K562 (cell line): Measurements from ENCODE around the gene PITPNM3. TPM values are rescaled to one million over a fixed set of nuclear protein-coding genes. Genes with fewer than 3 reads are reported as not detected.
A peak's percentile ranks its signal among the peaks of the same experiment; 100 is the strongest.

Experiments used
- ATAC-seq: fragments of 200-7000 bp; cut with Tn5 transposase; 3 replicates; pipeline ENCODE4 v1.9.1; 2020; ENCODE audit warnings: moderate library complexity
- BruUV-seq: library from RNA; stranded (reverse); fragments of 400-500 nt; replicated peaks from 2 replicates; lab custom pipeline; 2021; lab: Mats Ljungman, UMichigan
- CTCF ChIA-PET: fragments of 300-600 bp; formaldehyde crosslinking; extraction: SDS; loops from one replicate; lab custom pipeline; 2021; ENCODE audit warnings: low intra/inter-chr PET ratio; lab: Yijun Ruan, JAX
- POLR2A ChIA-PET: fragments of 300-600, 350-650 bp; sonication (Branson Sonifier 250); formaldehyde crosslinking; extraction: SDS; loops from one replicate; lab custom pipeline; 2021; ENCODE audit warnings: antibody characterized with exemption, inconsistent platforms; lab: Yijun Ruan, JAX
- DNase-seq, 4 experiments: peaks; one replicate each; pipeline versions ENCODE4 v3.0.0 to v3.0.0-alpha.2; 2011 to 2018; ENCODE audit warnings: low spot score in 3 of 4, mixed read lengths in 3 of 4; ENCODE audit errors: extremely low read depth in 1 of 4
- FAIRE-seq: peaks from 2 replicates; lab custom pipeline; 2011; peaks lifted over from hg19 to GRCh38; lab: Jason Lieb, UNC
- H2AFZ ChIP-seq: 2 replicates; pipeline ENCODE4 v1.6.0; 2011; ENCODE audit warnings: low read depth, low read length, control low read depth, inconsistent platforms
- H3K27ac ChIP-seq: fragments of 200-600 bp; 3 replicates; pipeline ENCODE4 v1.8.0; 2011; ENCODE audit warnings: low read depth, mild to moderate bottlenecking, control low read depth, inconsistent platforms, low read length, moderate library complexity, mixed read lengths; ENCODE audit errors: extremely low read depth
- H3K27me3 ChIP-seq, 2 experiments: fragments of 300-600 bp in 1 of 2; 2 replicates in 1 of 2; 3 replicates in 1 of 2; pipeline versions ENCODE4 v1.6.0 to v1.8.0; 2011; ENCODE audit warnings: inconsistent platforms in 2 of 2, low read length in 2 of 2, mild to moderate bottlenecking in 1 of 2, mixed read lengths in 1 of 2, moderate library complexity in 1 of 2; ENCODE audit not compliant: control insufficient read depth in 2 of 2, insufficient read depth in 2 of 2
- H3K36me3 ChIP-seq: fragments of 300-600 bp; 3 replicates; pipeline ENCODE4 v1.8.0; 2011; ENCODE audit warnings: mild to moderate bottlenecking, low read length, inconsistent platforms; ENCODE audit not compliant: control insufficient read depth, insufficient read depth
- H3K4me1 ChIP-seq, 2 experiments: fragments of 200-600 bp in 1 of 2; replicated peaks in 1 of 2; 2 replicates in 1 of 2; 3 replicates in 1 of 2; pipeline versions ENCODE4 v1.5.1 to v1.8.0; 2011; ENCODE audit warnings: inconsistent platforms in 2 of 2, low read length in 2 of 2, mild to moderate bottlenecking in 1 of 2, mixed read lengths in 1 of 2, moderate library complexity in 1 of 2; ENCODE audit not compliant: control insufficient read depth in 2 of 2, insufficient read depth in 2 of 2
- H3K4me2 ChIP-seq: 2 replicates; pipeline ENCODE4 v1.6.1; 2011; ENCODE audit warnings: low read length, control low read depth, inconsistent platforms, mixed read lengths; ENCODE audit not compliant: insufficient read depth
- H3K4me3 ChIP-seq: fragments of 200-600 bp; sonication (generic), shearing (Covaris generic); 2 replicates; pipeline ENCODE4 v1.5.1; 2016; ENCODE audit warnings: control low read depth, inconsistent platforms
- H3K79me2 ChIP-seq: fragments of 200-600 bp; 3 replicates; pipeline ENCODE4 v1.8.0; 2011; ENCODE audit warnings: low read length, inconsistent platforms; ENCODE audit not compliant: control insufficient read depth, insufficient read depth
- H3K9ac ChIP-seq, 2 experiments: 2 replicates each; pipeline versions ENCODE4 v1.6.0 to v1.6.1; 2011; ENCODE audit warnings: low read depth in 2 of 2, low read length in 2 of 2, control low read depth in 1 of 2, inconsistent platforms in 1 of 2, mild to moderate bottlenecking in 1 of 2, mixed read lengths in 1 of 2; ENCODE audit not compliant: insufficient read depth in 1 of 2
- H3K9me1 ChIP-seq: one replicate; pipeline ENCODE4 v1.6.0; 2011; ENCODE audit warnings: inconsistent platforms, mild to moderate bottlenecking, low read length, moderate library complexity; ENCODE audit not compliant: control insufficient read depth, insufficient read depth
- H3K9me3 ChIP-seq: replicated peaks from 2 replicates; pipeline ENCODE4 v1.5.1; 2011; ENCODE audit warnings: low read depth, low read length, inconsistent platforms; ENCODE audit not compliant: control insufficient read depth, insufficient read depth
- H4K20me1 ChIP-seq: replicated peaks from 2 replicates; pipeline ENCODE4 v1.6.1; 2011; ENCODE audit warnings: low read length, inconsistent platforms, mixed read lengths; ENCODE audit not compliant: control insufficient read depth, insufficient read depth
- C11orf30 ChIP-seq: fragments of 450-650 bp; IDR thresholded peaks from 2 replicates; pipeline ENCODE4 v1.6.1; 2016; ENCODE audit warnings: low read depth, mild to moderate bottlenecking
- DIDO1 ChIP-seq: fragments of 450-650 bp; IDR thresholded peaks from 2 replicates; pipeline ENCODE4 v1.6.1; 2016; ENCODE audit warnings: low read depth, missing biosample characterization, missing genetic modification characterization
- EP300 ChIP-seq: IDR thresholded peaks from 2 replicates; pipeline ENCODE4 v1.6.1; 2012; ENCODE audit warnings: low read length, improper control_type of control experiment
- ETV1 ChIP-seq: fragments of 450-650 bp; conservative IDR thresholded peaks from 2 replicates; pipeline ENCODE4 v1.6.1; 2016; ENCODE audit warnings: missing genetic modification characterization, control low read depth, low read depth, missing compliant biosample characterization
- JUN ChIP-seq, 2 experiments: sonication (generic) in 1 of 2; formaldehyde crosslinking in 1 of 2; IDR thresholded peaks; 2 replicates each; pipeline versions ENCODE4 v1.6.1 to v1.8.0; 2012 to 2022; ENCODE audit warnings: borderline replicate concordance in 2 of 2, mild to moderate bottlenecking in 2 of 2, improper control_type of control experiment in 1 of 2, low read depth in 1 of 2, low read length in 1 of 2, missing genetic modification reagents in 1 of 2
- JUND ChIP-seq, 2 experiments: IDR thresholded peaks; 2 replicates in 1 of 2; 3 replicates in 1 of 2; pipeline ENCODE4 v1.6.1; 2011; ENCODE audit warnings: borderline replicate concordance in 2 of 2, low read depth in 2 of 2, low read length in 2 of 2, improper control_type of control experiment in 1 of 2, missing biosample characterization in 1 of 2, missing genetic modification characterization in 1 of 2, missing genetic modification reagents in 1 of 2
- KDM1A ChIP-seq, 2 experiments: fragments of 450-650 bp; IDR thresholded peaks; 2 replicates each; pipeline ENCODE4 v1.6.1; 2016; ENCODE audit warnings: mild to moderate bottlenecking in 2 of 2
- MAZ ChIP-seq, 2 experiments: fragments of 450-650 bp in 1 of 2; sonication (generic) in 1 of 2; formaldehyde crosslinking; IDR thresholded peaks in 1 of 2; conservative IDR thresholded peaks in 1 of 2; 2 replicates each; pipeline versions ENCODE4 v1.4.0 to v1.5.0; 2020; ENCODE audit warnings: mild to moderate bottlenecking in 1 of 2, missing genetic modification reagents in 1 of 2
- MCM5 ChIP-seq: fragments of 450-650 bp; IDR thresholded peaks from 2 replicates; pipeline ENCODE4 v1.6.1; 2016; ENCODE audit warnings: low read depth
- MTA2 ChIP-seq: fragments of 450-650 bp; IDR thresholded peaks from 2 replicates; pipeline ENCODE4 v1.6.1; 2016; ENCODE audit warnings: low read depth
- NFE2 ChIP-seq: IDR thresholded peaks from 2 replicates; pipeline ENCODE4 v1.6.1; 2014; ENCODE audit warnings: antibody characterized with exemption, low read depth
- NR2C2 ChIP-seq, 2 experiments: fragments of 200-800 bp in 1 of 2; sonication (Bioruptor generic) in 1 of 2; sonication (generic) in 1 of 2; formaldehyde crosslinking in 1 of 2; IDR thresholded peaks; 2 replicates each; pipeline versions ENCODE4 v1.6.1 to v1.8.0; 2016 to 2022; ENCODE audit warnings: mild to moderate bottlenecking in 1 of 2, missing compliant biosample characterization in 1 of 2, missing genetic modification characterization in 1 of 2, missing genetic modification reagents in 1 of 2
- NRF1 ChIP-seq, 2 experiments: fragments of 450-650 bp; IDR thresholded peaks in 1 of 2; conservative IDR thresholded peaks in 1 of 2; 2 replicates each; pipeline ENCODE4 v1.6.1; 2014; ENCODE audit warnings: mild to moderate bottlenecking in 2 of 2
- POLR3A ChIP-seq: IDR thresholded peaks from 2 replicates; pipeline ENCODE4 v1.6.1; 2011; ENCODE audit warnings: borderline replicate concordance, mild to moderate bottlenecking, moderate library complexity; ENCODE audit not compliant: insufficient read length, insufficient read depth; ENCODE audit errors: extremely low read depth
- RBBP5 ChIP-seq: fragments of 200-600 bp; sonication (generic); IDR thresholded peaks from 2 replicates; pipeline ENCODE4 v1.6.1; 2012; ENCODE audit warnings: borderline replicate concordance, mild to moderate bottlenecking, low read length, control low read depth, inconsistent platforms; ENCODE audit not compliant: insufficient read depth, poor library complexity, severe bottlenecking
- SMARCA4 ChIP-seq: fragments of 450-650 bp; IDR thresholded peaks from 2 replicates; pipeline ENCODE4 v1.6.1; 2016
- ZNF24 ChIP-seq: fragments of 450-650 bp; IDR thresholded peaks from 2 replicates; pipeline ENCODE4 v1.6.1; 2016
- ZNF316 ChIP-seq: fragments of 450-650 bp; IDR thresholded peaks from 2 replicates; pipeline ENCODE4 v1.6.1; 2016
- ZSCAN29 ChIP-seq: fragments of 450-650 bp; IDR thresholded peaks from 2 replicates; pipeline ENCODE4 v1.6.1; 2017
- WGBS: fragments of 100-300 bp; shearing (Covaris generic); methylation state at CpG from one replicate; pipeline ENCODE4 v1.1.6; 2016; ENCODE audit warnings: low coverage, mixed read lengths; ENCODE audit not compliant: insufficient coverage; ENCODE audit errors: missing lambda C conversion rate; 5-methylcytosine and 5-hydroxymethylcytosine counted together
- in situ Hi-C: fragments of 300-500 bp; cut with MboI; formaldehyde crosslinking; loops from 4 replicates; pipeline ENCODE4 v1.15.0; 2018; ENCODE audit warnings: inconsistent platforms, mixed read lengths
- intact Hi-C: fragments of 100-400 bp; cut with micrococcal nuclease; formaldehyde crosslinking; loops from 2 replicates; pipeline ENCODE4 v1.14.2; 2022
- polyA plus RNA-seq, 8 experiments: library from polyadenylated mRNA; depleted of rRNA in 4 of 8; stranded (reverse) in 5 of 8; unstranded in 3 of 8; fragments of >200 nt; fragmentation: Nextera tagmentation in 2 of 8; fragmentation: Illumina TruSeq in 1 of 8; extraction: Ambion mirVana in 2 of 8; extraction: Trizol in 1 of 8; gene quantifications; 2 replicates each; pipeline versions ENCODE4 v1.2.1 to v1.2.3, GENCODE V29; 2011 to 2014; ENCODE audit warnings: inconsistent platforms in 1 of 8, missing spikeins in 1 of 8
- total RNA-seq, 7 experiments: library from RNA; depleted of rRNA in 6 of 7; stranded (reverse); fragments of >200 nt in 6 of 7; fragmentation: Illumina TruSeq in 2 of 7; extraction: Trizol in 2 of 7; gene quantifications; 2 replicates each; pipeline versions ENCODE4 v1.2.1 to v1.2.3, GENCODE V29; 2011 to 2021; ENCODE audit warnings: low replicate concordance in 1 of 7
- TF ChIP-seq, protein P1 (sequence below), 3 experiments: fragments of 200-800 bp in 1 of 3; sonication (Bioruptor generic) in 1 of 3; sonication (generic) in 1 of 3; formaldehyde crosslinking in 1 of 3; IDR thresholded peaks; 2 replicates each; pipeline versions ENCODE4 v1.6.1 to v1.8.0; 2016 to 2022; ENCODE audit warnings: mild to moderate bottlenecking in 2 of 3, missing compliant biosample characterization in 2 of 3, missing genetic modification characterization in 2 of 3, missing genetic modification reagents in 1 of 3

PITPNM3 gene
- total and polyA plus RNA-seq, 9 of the 15 experiments (the other 6 are each of a cell fraction or from before 2014, with no cell fraction given), result 0.14 to 0.38 (median 0.22) TPM; not detected in 2

DNA sequence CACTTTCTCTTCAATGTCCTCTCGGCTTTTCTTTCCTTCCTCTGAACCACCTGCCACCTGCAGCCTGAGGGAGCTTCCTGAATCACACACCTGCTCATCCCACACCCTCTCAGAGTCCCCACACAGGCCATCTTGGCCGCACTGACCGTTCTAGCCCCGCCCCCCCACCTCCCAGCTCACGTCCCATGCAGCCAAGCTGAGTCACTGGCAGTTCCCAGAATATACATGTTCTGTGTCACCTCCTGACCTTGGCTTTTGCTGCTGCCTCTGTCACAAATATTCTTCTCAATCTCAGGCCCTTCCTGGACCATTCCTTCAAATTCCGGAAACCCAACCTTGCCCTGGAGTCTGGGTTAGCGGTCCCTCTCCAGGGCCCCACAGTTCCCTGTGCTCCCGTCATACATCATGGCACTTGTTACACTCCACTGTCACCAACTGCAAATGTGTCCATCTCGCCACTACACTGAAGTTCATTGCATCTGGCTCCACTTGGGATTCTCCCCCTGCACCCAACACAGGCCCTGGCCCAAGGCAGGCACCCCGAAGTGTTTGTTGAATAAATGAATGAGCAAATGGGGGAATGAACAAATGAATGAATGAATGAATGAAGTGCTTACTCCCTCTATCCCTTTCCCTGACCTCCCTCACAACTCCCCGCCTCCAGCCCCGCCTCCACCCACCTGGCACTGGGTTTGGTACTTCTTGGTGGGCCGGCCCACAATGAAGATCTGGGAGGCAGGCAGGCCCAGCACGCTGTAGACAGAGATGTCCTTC lies 99.3 kb downstream of the PITPNM3 start:
- Histone ChIP-seq H3K4me1 (peaks cover 19 to 44% of the 10 kb centered on the region in 2 experiments), H3K9me1 (no peaks in the 10 kb centered on the region), H4K20me1 (no peaks in the 10 kb centered on the region), H3K79me2 (no peaks in the 10 kb centered on the region), H3K36me3 (no peaks in the 10 kb centered on the region), H3K4me3 (no peak overlapping the region), H3K9ac (peak overlapping the region in 1 of 2 experiments; percentile 41; a peak in 1 of 4 replicates), H3K9me3 (no peaks in the 10 kb centered on the region), H3K4me2 (peak overlapping the region; percentile 50), H3K27me3 (no peaks in the 10 kb centered on the region), H3K27ac (peak overlapping the region; percentile 56; the same call in 2 of the 3 replicates), H2AFZ (peak overlapping the region; percentile 70)
- in situ Hi-C loops (no loop called here), intact Hi-C loops (loop anchor here (10.0 kb wide), 1 partner anchor 188 kb away; the partner anchor contains the start of genes KIAA0753 and TXNDC17)
- peak; percentile 83 for FAIRE-seq
- BruUV-seq, result no TSS peak
- ATAC-seq, result peak; percentile 95
- DNase-seq, result peak; percentile 71 to 88 (median 81)
- ChIA-PET POLR2A (interaction anchor here (0.9 kb wide), 1 partner anchor 16 kb away, joined by 4 read pairs; no protein-coding TSS in a partner anchor), CTCF (no interaction called here)
- 12% methylated on average over 9 of the region's 14 CpGs for WGBS
- TF ChIP-seq NR2C2 (CRISPR knock-in tag; IDR thresholded peaks at IDR 0.05), result no peak
- peak; percentile 71 for TF ChIP-seq NR2C2 (tag; IDR thresholded peaks at IDR 0.05)
- TF ChIP-seq NFE2, result peak; percentile 83
- TF ChIP-seq SMARCA4, result peak; percentile 58
- 0 out of 4 replicates have a peak, but pooled peaks of 1 of the 2 experiments have one; percentile 20 for TF ChIP-seq KDM1A (IDR thresholded peaks at IDR 0.05)
- peak; percentile 52; the same call in 1 of the 2 replicates for TF ChIP-seq JUN (IDR thresholded peaks at IDR 0.05; ENCODE audit: borderline replicate concordance, low read depth, low read length)
- TF ChIP-seq JUN (CRISPR knock-in tag; IDR thresholded peaks at IDR 0.05; ENCODE audit: borderline replicate concordance), result no peak
- peak; percentile 73 for TF ChIP-seq C11orf30
- TF ChIP-seq POLR3A, result no peak
- no peak for TF ChIP-seq ETV1 (tag)
- TF ChIP-seq MTA2, result no peak
- TF ChIP-seq RBBP5, result peak; percentile 48
- no peak for TF ChIP-seq DIDO1 (tag)
- TF ChIP-seq MCM5, result no peak
- TF ChIP-seq, protein P1, sequence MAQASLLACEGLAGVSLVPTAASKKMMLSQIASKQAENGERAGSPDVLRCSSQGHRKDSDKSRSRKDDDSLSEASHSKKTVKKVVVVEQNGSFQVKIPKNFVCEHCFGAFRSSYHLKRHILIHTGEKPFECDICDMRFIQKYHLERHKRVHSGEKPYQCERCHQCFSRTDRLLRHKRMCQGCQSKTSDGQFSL (CRISPR knock-in tag; IDR thresholded peaks at IDR 0.05), result peak; percentile 68
- TF ChIP-seq, protein P1 (tag; IDR thresholded peaks at IDR 0.05), result peak in 1 of 2 experiments; percentile 70; a peak in 2 of 4 replicates
- TF ChIP-seq JUND (IDR thresholded peaks at IDR 0.05; ENCODE audit: borderline replicate concordance, low read depth, low read length), result peak; percentile 90
- peak; percentile 90; the same call in 2 of the 3 replicates for TF ChIP-seq JUND (tag; IDR thresholded peaks at IDR 0.05; ENCODE audit: borderline replicate concordance, low read depth, low read length)
- TF ChIP-seq ZNF24, result peak; percentile 93
- TF ChIP-seq EP300, result peak; percentile 27; the same call in 1 of the 2 replicates
- TF ChIP-seq NRF1 (conservative IDR thresholded peaks at IDR 0.05 in 1 of 2, IDR thresholded peaks at IDR 0.05 in 1 of 2), result peak in 1 of 2 experiments; percentile 26; a peak in 1 of 4 replicates
- TF ChIP-seq MAZ (CRISPR knock-in tag; conservative IDR thresholded peaks at IDR 0.05 in 1 of 2, IDR thresholded peaks at IDR 0.05 in 1 of 2), result peak in 1 of 2 experiments; percentile 18; a peak in 1 of 4 replicates
- TF ChIP-seq ZNF316, result peak; percentile 32
- no peak for TF ChIP-seq ZSCAN29
